GM12865 (cell line): ENCODE data around the gene POLR1E.
"Not testable (repeated sequence)": the region's sequence is repeated elsewhere in the genome, so short reads cannot be mapped to it uniquely, and the experiment has no call there.

Experiments
- DNase-seq: peaks from one replicate; pipeline ENCODE4 v3.0.0; 2010; ENCODE audit warnings: low read depth
- H3K4me3 ChIP-seq: 2 replicates; pipeline ENCODE4 v1.5.1; 2011; ENCODE audit warnings: mild to moderate bottlenecking, low read depth, low read length, control low read depth
- TF ChIP-seq, protein P1 (sequence below): IDR thresholded peaks from 2 replicates; pipeline ENCODE4 v1.5.1; 2011; ENCODE audit warnings: low read length, control low read depth, low read depth, inconsistent platforms; ENCODE audit not compliant: insufficient read depth; ENCODE audit errors: missing control alignments

Gene POLR1E

DNA sequence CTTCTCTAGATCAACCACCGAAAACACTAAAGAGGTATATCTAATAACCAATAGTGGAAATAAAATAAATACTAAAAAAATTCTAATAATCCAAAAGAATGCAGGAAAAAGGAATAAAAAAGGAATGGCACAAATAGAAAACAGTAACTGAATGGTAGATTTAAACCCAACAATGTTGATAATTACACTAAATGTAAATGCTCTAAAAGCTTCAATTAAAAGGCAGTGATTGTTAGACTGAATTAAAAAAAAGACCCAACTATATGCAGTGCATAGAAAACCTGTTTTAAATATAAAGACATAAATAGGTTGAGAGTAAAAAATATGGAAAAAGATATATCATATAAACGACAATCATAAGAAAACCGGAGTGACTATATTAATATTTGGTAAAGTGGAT is 11.3 kb upstream of the POLR1E start:
- no peak overlapping the region for H3K4me3 ChIP-seq
- TF ChIP-seq, protein P1, sequence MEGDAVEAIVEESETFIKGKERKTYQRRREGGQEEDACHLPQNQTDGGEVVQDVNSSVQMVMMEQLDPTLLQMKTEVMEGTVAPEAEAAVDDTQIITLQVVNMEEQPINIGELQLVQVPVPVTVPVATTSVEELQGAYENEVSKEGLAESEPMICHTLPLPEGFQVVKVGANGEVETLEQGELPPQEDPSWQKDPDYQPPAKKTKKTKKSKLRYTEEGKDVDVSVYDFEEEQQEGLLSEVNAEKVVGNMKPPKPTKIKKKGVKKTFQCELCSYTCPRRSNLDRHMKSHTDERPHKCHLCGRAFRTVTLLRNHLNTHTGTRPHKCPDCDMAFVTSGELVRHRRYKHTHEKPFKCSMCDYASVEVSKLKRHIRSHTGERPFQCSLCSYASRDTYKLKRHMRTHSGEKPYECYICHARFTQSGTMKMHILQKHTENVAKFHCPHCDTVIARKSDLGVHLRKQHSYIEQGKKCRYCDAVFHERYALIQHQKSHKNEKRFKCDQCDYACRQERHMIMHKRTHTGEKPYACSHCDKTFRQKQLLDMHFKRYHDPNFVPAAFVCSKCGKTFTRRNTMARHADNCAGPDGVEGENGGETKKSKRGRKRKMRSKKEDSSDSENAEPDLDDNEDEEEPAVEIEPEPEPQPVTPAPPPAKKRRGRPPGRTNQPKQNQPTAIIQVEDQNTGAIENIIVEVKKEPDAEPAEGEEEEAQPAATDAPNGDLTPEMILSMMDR: no peak
- no peak for DNase-seq

DNA sequence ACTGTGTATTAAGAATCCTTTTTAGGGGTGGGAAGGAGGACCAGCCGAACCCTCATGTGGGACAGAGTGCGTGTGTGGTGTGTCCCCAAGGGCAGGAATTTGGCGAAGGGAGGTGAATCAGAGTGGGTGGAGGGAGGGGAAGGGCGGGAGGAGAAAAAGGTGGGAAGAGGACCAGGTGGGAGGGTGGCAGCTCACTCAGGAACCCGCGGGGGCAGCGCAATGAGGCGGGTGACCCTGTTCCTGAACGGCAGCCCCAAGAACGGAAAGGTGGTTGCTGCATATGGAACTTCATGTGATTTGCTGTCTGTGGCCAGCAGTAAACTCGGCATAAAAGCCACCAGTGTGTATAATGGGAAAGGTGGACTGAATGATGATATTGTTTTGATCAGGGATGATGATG is 8.8 kb upstream of the POLR1E start:
- H3K4me3 ChIP-seq: no peak overlapping the region
- TF ChIP-seq, protein P1: no peak

DNA sequence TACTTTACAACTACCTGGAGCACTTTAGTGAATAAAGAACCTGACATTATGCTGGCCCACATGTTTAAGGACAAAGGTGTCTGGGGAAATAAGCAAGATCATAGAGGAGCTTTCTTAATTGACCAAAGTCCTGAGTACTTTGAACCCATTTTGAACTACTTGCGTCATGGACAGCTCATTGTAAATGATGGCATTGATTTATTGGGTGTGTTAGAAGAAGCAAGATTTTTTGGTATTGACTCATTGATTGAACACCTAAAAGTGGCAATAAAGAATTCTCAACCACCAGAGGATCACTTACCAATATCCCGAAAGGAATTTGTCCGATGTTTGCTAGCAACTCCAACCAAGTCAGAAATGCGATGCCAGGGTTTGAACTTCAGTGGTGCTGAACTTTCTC is 8.3 kb upstream of the POLR1E start:
- not testable (repeated sequence) for DNase-seq

More for the DNA sequence above, 8.8 kb upstream of the POLR1E start:
- DNase-seq: no peak

DNA sequence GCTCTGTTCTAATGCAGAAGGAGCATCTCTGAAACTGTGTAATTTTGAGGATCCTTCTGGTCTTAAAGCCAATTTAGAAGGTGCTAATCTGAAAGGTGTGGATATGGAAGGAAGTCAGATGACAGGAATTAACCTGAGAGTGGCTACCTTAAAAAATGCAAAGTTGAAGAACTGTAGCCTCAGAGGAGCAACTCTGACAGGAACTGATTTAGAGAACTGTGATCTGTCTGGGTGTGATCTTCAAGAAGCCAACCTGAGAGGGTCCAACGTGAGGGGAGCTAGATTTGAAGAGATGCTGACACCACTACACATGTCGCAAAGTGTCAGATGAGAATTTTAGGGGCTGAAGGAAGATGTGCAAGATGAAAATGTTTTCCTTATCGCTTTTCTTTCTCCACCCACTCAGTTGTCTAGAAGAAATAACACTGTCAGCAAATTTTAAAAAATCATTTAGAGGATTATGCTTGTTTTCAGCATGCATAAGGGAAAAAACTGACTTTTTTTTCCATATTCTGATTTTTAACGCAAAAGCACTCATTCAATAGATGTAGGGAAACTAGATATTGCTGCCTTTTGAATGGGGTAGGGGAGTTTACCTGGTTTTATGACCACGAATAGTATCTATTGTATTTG is 7.6 kb upstream of the POLR1E start:
- DNase-seq, H3K4me3 ChIP-seq: not testable (repeated sequence)

More for the DNA sequence above, 8.3 kb upstream of the POLR1E start:
- not testable (repeated sequence) for H3K4me3 ChIP-seq

DNA sequence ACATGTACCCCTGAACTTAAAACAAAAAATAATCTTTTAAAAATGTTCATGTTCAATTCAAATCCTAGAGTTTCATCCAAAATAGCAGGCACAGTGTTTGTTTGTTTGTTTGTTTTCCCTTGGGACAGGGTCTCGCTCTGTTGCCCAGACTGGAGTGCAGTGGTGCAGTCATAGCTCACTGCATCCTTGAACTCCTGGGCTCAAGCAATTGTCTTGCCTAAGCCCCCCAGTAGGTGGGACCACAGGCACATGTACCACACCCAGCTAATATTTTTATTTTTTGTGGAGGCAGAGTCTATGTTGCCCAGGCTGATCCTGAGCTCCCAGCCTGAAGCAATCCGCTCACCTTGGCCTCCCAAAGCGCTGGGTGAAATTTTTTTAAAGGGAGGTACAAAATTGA is 5.0 kb upstream of the POLR1E start:
- no peak for DNase-seq

DNA sequence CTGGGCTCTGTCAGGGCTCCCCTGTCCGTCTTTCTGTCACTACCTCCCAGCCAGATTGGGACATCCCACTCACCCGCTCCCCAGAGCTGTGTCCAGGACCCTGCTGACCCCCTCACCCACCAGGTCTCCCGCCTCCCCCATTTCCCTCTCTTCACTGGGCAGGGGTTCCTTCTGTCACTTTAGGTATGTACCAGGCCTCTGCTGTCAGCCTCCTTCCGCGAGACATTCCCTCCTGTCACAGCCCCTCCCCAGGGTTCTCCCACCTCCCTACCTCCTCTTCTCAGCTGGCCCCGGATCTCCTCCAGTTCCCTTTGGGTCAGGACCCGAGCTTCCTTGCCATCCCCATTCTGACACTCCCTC is 488 bp downstream of the POLR1E start:
- H3K4me3 ChIP-seq: peak overlapping the region; percentile 95
- DNase-seq: no peak
- TF ChIP-seq, protein P1: no peak

More for the DNA sequence above, 5.0 kb upstream of the POLR1E start:
- no peak overlapping the region for H3K4me3 ChIP-seq
- TF ChIP-seq, protein P1: no peak

DNA sequence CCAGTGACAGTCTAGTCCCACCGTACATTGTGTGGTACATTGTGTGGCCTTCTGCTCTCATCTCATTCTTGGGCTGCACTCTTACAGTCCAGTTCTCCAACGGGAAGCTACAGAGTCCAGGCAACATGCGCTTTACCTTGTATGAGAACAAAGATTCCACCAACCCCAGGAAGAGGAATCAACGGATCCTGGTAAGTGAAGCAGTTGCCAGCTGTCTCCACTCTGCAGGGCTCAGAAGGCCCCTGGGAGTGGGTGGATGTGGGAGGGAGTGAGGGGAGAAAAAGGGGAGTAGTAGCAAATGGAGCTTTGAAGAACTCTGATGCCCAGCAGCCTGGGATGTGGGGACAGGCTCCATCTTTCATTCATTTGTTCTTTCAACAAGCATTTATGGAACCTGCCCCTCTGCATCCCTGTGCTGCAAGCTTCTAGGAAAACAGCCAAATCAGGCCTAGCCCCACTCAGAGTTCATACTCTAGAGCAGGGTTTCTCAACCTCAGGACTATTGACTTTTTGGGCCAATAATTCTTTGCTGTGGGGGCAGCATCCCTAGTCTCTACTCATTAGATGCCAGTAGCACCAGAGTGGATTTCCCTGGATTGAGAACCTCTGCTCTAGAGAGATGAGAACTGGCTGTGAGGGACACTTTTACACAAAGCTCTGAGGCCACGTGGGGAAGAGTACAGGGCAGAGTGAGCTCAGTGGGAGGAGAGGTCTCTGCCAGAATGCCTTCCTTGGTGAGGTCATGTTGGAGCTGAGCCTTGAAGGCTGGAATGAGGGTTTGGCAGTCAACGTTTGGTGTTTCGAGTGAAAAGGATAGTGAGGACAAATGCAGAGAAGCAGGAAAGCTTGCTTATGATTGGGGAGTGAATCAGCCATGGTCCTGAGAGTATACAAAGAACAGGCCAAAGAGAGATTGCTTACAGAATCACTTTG is 1.1 kb downstream of the POLR1E start:
- no peak for DNase-seq
- H3K4me3 ChIP-seq: peak overlapping the region; percentile 95
- TF ChIP-seq, protein P1: no peak
